HCT116 (cell line): ENCODE results near the gene CARNS1. TPM values are rescaled to one million over a fixed set of nuclear protein-coding genes. Genes with fewer than 3 reads are reported as not detected.

ENCODE experiments used
- ATAC-seq: fragments of 200-7000 bp; cut with Tn5 transposase; 2 replicates; pipeline ENCODE4 v1.9.1; 2020; ENCODE audit warnings: mild to moderate bottlenecking, moderate library complexity
- BruUV-seq: library from RNA; stranded (reverse); fragments of 400-500 nt; replicated peaks from 2 replicates; lab custom pipeline; 2021; lab: Mats Ljungman, UMichigan
- CTCF ChIA-PET: fragments of 300-600 bp; sonication (Branson Sonifier 250); formaldehyde crosslinking; loops from one replicate; lab custom pipeline; 2021; ENCODE audit warnings: antibody characterized with exemption; lab: Charles Lee
- POLR2A ChIA-PET: fragments of 300-600, 350-600 bp; sonication (Branson Sonifier 250); formaldehyde crosslinking; loops from one replicate; lab custom pipeline; 2021; ENCODE audit warnings: antibody characterized with exemption; lab: Charles Lee
- RAD21 ChIA-PET, 2 experiments: fragments of 300-600 bp; sonication (Branson Sonifier 250); formaldehyde crosslinking; loops; one replicate each; lab custom pipeline; 2023; ENCODE audit warnings: low total read pairs in 2 of 2; ENCODE audit not compliant: uncharacterized antibody in 2 of 2, unreplicated experiment in 2 of 2, low non-redundant PET in 1 of 2; lab: Charles Lee
- DNase-seq: peaks from one replicate; pipeline ENCODE4 v3.0.0-alpha.2; 2010; ENCODE audit warnings: low read depth, low spot score
- H2AFZ ChIP-seq: fragments of 200-600 bp; shearing (Covaris generic), sonication (generic); 2 replicates; pipeline ENCODE4 v1.6.1; 2017; ENCODE audit warnings: low read depth, mixed run types, mixed read lengths, antibody characterized with exemption, low read length; ENCODE audit not compliant: poor library complexity, severe bottlenecking
- H3K27ac ChIP-seq: 2 replicates; pipeline ENCODE4 v1.5.1; 2012; ENCODE audit warnings: low read depth, low read length
- H3K27me3 ChIP-seq: fragments of 200-600 bp; sonication (generic); 2 replicates; pipeline ENCODE4 v1.6.1; 2016; ENCODE audit warnings: mixed run types, low read length, mixed read lengths; ENCODE audit not compliant: insufficient read depth
- H3K36me3 ChIP-seq, 2 experiments: fragments of 200-500 bp in 1 of 2; fragments of 200-600 bp in 1 of 2; sonication (Bioruptor generic) in 1 of 2; sonication (generic) in 1 of 2; 2 replicates each; pipeline versions ENCODE4 v1.5.1 to v1.6.1; 2014 to 2016; ENCODE audit warnings: low read length in 2 of 2, inconsistent platforms in 1 of 2, mixed read lengths in 1 of 2, mixed run types in 1 of 2; ENCODE audit not compliant: insufficient read depth in 2 of 2, control insufficient read depth in 1 of 2
- H3K4me1 ChIP-seq, 2 experiments: fragments of 200-600 bp in 1 of 2; sonication (generic) in 1 of 2; 2 replicates each; pipeline versions ENCODE4 v1.5.1 to v1.6.1; 2012 to 2017; ENCODE audit warnings: low read length in 2 of 2, inconsistent platforms in 1 of 2, mild to moderate bottlenecking in 1 of 2, mixed read lengths in 1 of 2, mixed run types in 1 of 2, moderate library complexity in 1 of 2; ENCODE audit not compliant: insufficient read depth in 2 of 2, control insufficient read depth in 1 of 2
- H3K4me2 ChIP-seq: fragments of 200-600 bp; sonication (generic); 2 replicates; pipeline ENCODE4 v1.6.1; 2017; ENCODE audit warnings: mixed run types, low read length, mixed read lengths
- H3K4me3 ChIP-seq, 2 experiments: fragments of 200-600 bp in 1 of 2; sonication (generic) in 1 of 2; replicated peaks in 1 of 2; 2 replicates each; pipeline ENCODE4 v1.5.1; 2011 to 2016; ENCODE audit warnings: low read length in 2 of 2, control low read depth in 1 of 2, low read depth in 1 of 2, mild to moderate bottlenecking in 1 of 2, mixed read lengths in 1 of 2, mixed run types in 1 of 2
- H3K79me2 ChIP-seq: fragments of 200-600 bp; sonication (generic); 2 replicates; pipeline ENCODE4 v1.6.1; 2017; ENCODE audit warnings: mild to moderate bottlenecking, mixed run types, low read length, moderate library complexity, mixed read lengths; ENCODE audit not compliant: insufficient read depth
- H3K9ac ChIP-seq: fragments of 200-600 bp; sonication (generic); 2 replicates; pipeline ENCODE4 v1.6.1; 2016; ENCODE audit warnings: low read length, mixed read lengths
- H3K9me2 ChIP-seq: fragments of 200-600 bp; sonication (generic), shearing (Covaris generic); 2 replicates; pipeline ENCODE4 v1.6.1; 2017; ENCODE audit warnings: mixed run types, mild to moderate bottlenecking, moderate library complexity; ENCODE audit not compliant: insufficient read depth
- H3K9me3 ChIP-seq, 2 experiments: fragments of 200-500 bp in 1 of 2; fragments of 200-600 bp in 1 of 2; sonication (Bioruptor generic) in 1 of 2; sonication (generic) in 1 of 2; 2 replicates each; pipeline ENCODE4 v1.6.1; 2014 to 2017; ENCODE audit warnings: low read length in 2 of 2, mixed read lengths in 2 of 2, inconsistent platforms in 1 of 2, low read depth in 1 of 2, mild to moderate bottlenecking in 1 of 2, mixed run types in 1 of 2, moderate library complexity in 1 of 2; ENCODE audit not compliant: control insufficient read depth in 1 of 2, insufficient read depth in 1 of 2
- H4K20me1 ChIP-seq: fragments of 200-600 bp; sonication (generic), shearing (Covaris generic); 2 replicates; pipeline ENCODE4 v1.6.1; 2017; ENCODE audit warnings: mixed run types, mild to moderate bottlenecking, moderate library complexity; ENCODE audit not compliant: insufficient read depth
- CTCF ChIP-seq, 3 experiments: fragments of 200-600 bp in 1 of 3; sonication (generic) in 1 of 3; IDR thresholded peaks in 2 of 3; conservative IDR thresholded peaks in 1 of 3; 2 replicates each; pipeline ENCODE4 v1.5.1; 2012 to 2017; ENCODE audit warnings: low read depth in 2 of 3, low read length in 2 of 3, antibody characterized with exemption in 1 of 3, borderline replicate concordance in 1 of 3, control low read depth in 1 of 3, mild to moderate bottlenecking in 1 of 3, mixed read lengths in 1 of 3, mixed run types in 1 of 3, moderate library complexity in 1 of 3; ENCODE audit not compliant: insufficient read depth in 1 of 3
- ELF1 ChIP-seq: IDR thresholded peaks from 2 replicates; pipeline ENCODE4 v1.6.1; 2012; ENCODE audit warnings: low read depth, borderline replicate concordance
- EZH2 ChIP-seq: fragments of 200-600 bp; sonication (generic); IDR thresholded peaks from 2 replicates; pipeline ENCODE4 v1.6.1; 2017; ENCODE audit warnings: antibody characterized with exemption, mixed run types
- POLR2AphosphoS5 ChIP-seq: IDR thresholded peaks from 2 replicates; pipeline ENCODE4 v1.6.1; 2011; ENCODE audit warnings: mild to moderate bottlenecking, low read depth, low read length, moderate library complexity
- intact Hi-C: fragments of 100-400 bp; cut with micrococcal nuclease; formaldehyde crosslinking; loops from 2 replicates; pipeline ENCODE4 v1.10.0; 2022
- total RNA-seq: library from RNA; stranded (reverse); gene quantifications from one replicate; pipeline ENCODE4 v1.2.1, GENCODE V29; 2021; ENCODE audit not compliant: unreplicated experiment

CARNS1 gene
- total RNA-seq, 1 experiment from 2014 or later, result 1.0 TPM

- CTCF ChIA-PET, result interaction anchor here (1.5 kb wide), 1 partner anchor 37 kb away, joined by 5 read pairs; the partner anchor contains the start of gene PPP1CA
- H3K9me2 ChIP-seq, result no peaks in the 10 kb centered on the region
- peak overlapping the region; percentile 8; the same call in 1 of the 2 replicates for H3K27ac ChIP-seq
- H3K9me3 ChIP-seq, result no peaks in the 10 kb centered on the region
- RAD21 ChIA-PET, result no interaction called here
- intact Hi-C loops, result no loop called here
- ATAC-seq (no peak), DNase-seq (no peak)
- H3K4me3 ChIP-seq, result no peak overlapping the region
- TF ChIP-seq ELF1, result no peak
- TF ChIP-seq POLR2AphosphoS5, result 0 out of 2 replicates have a peak, but pooled peaks have one; percentile 9
- H3K9ac ChIP-seq, result no peak overlapping the region
- H3K4me2 ChIP-seq, result no peak overlapping the region
- H3K4me1 ChIP-seq, result peaks cover 3 to 27% of the 10 kb centered on the region in 2 experiments; a peak in 3 of 4 replicates
- POLR2A ChIA-PET, result interaction anchor here (0.6 kb wide), 1 partner anchor 10 kb away, joined by 4 read pairs; the partner anchor contains the start of gene RPS6KB2
- peaks cover 7% of the 10 kb centered on the region; the same call in 1 of the 2 replicates for H3K79me2 ChIP-seq
- no TSS peak for BruUV-seq
- H3K36me3 ChIP-seq, result peaks cover 4 to 7% of the 10 kb centered on the region in 2 experiments; a peak in 3 of 4 replicates
- H4K20me1 ChIP-seq, result no peaks in the 10 kb centered on the region
- H2AFZ ChIP-seq, result no peak overlapping the region
- no peaks in the 10 kb centered on the region for H3K27me3 ChIP-seq
Measured at GRCh38 chr11:67438158-67438902, 22.9 kb downstream of the CARNS1 start.

DNA sequence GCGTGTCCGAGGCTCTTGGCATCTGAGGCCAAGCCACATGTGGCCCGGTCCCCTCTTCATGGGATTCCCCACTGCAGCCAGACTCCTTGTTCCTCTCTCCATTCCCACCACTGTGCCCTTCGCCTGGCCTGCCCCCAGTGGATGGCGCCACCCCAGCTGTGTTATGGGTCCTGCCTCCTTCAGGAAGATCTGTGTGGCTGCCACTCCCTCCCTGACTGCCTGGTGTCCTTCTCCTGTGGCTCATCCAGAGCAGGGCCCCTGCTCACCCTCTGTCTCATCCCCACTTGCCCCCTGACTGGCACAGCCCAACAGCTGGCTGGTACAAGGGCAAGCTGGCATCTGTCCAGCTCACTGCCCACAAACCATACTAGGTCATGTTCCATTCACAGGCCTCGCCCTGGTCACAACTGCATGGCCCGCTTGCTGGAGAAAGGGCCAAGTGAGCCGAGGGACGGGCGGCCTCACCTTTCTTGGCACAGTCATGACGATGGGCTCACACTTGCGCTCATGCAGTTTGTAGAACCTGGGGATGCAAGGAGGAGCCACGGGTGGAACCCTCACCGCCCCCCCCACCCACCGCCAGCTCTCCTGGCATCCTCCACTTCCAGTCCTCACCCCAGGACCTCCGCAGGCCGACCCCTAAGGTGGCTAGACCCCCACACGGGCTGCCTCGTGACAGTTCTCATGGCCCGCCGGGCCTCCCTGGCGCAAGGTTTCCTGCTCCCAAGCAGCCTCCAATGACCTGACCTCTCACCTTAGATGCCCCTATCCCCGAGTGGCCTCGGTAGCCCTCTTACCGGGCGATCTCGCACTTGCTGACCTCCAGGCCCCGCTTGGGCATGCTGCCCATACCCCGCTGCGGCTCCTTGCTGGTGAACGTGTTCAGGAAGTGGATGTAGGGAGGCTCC lies 24.1 kb downstream of the CARNS1 start:
- no peak for DNase-seq
- no peaks in the 10 kb centered on the region for H3K9me2 ChIP-seq
- no peaks in the 10 kb centered on the region for H3K27me3 ChIP-seq
- H3K36me3 ChIP-seq, result peaks cover 0 to 2% of the 10 kb centered on the region in 2 experiments; a peak in 1 of 4 replicates
- intact Hi-C loops, result no loop called here
- H3K27ac ChIP-seq, result peak overlapping the region; percentile 15; the same call in 1 of the 2 replicates
- BruUV-seq, result no TSS peak
- peaks cover 6 to 35% of the 10 kb centered on the region in 2 experiments; a peak in 3 of 4 replicates for H3K4me1 ChIP-seq
- no peaks in the 10 kb centered on the region for H4K20me1 ChIP-seq
- no peaks in the 10 kb centered on the region for H3K9me3 ChIP-seq
- H3K4me3 ChIP-seq, result no peak overlapping the region
- RAD21 ChIA-PET, result no interaction called here
- CTCF ChIA-PET, result interaction anchor here (1.0 to 1.5 kb wide), 3 partner anchors 11 to 38 kb away, joined by 3 to 5 read pairs (median 4); partner anchors contain the start of genes PPP1CA and RPS6KB2
- POLR2A ChIA-PET, result interaction anchor here (1.2 kb wide), 1 partner anchor 11 kb away, joined by 3 read pairs; the partner anchor contains the start of gene RPS6KB2
- H3K4me2 ChIP-seq, result peak overlapping the region; percentile 9; the same call in 1 of the 2 replicates
- no peak overlapping the region for H3K9ac ChIP-seq
- peaks cover 7% of the 10 kb centered on the region; the same call in 1 of the 2 replicates for H3K79me2 ChIP-seq
- no peak overlapping the region for H2AFZ ChIP-seq
- TF ChIP-seq POLR2AphosphoS5 (no peak; the same call in 1 of the 2 replicates), CTCF (IDR thresholded peaks at IDR 0.05 in 2 of 3, conservative IDR thresholded peaks at IDR 0.05 in 1 of 3; ENCODE audit: borderline replicate concordance in 1 of 3, insufficient read depth in 1 of 3, low read depth in 2 of 3, low read length in 2 of 3) (peak; percentile 55 to 61 (median 57); a peak in 4 of 6 replicates), EZH2 (no peak)
- ATAC-seq, result peak; percentile 57
